Measurements from ENCODE around the gene EPB41L1. TPM values are rescaled to one million over a fixed set of nuclear protein-coding genes. Genes with fewer than 3 reads are reported as not detected.

EPB41L1 gene
- total and polyA plus RNA-seq, 8 donors = 33.8 to 80.1 (median 38.7) TPM

DNA sequence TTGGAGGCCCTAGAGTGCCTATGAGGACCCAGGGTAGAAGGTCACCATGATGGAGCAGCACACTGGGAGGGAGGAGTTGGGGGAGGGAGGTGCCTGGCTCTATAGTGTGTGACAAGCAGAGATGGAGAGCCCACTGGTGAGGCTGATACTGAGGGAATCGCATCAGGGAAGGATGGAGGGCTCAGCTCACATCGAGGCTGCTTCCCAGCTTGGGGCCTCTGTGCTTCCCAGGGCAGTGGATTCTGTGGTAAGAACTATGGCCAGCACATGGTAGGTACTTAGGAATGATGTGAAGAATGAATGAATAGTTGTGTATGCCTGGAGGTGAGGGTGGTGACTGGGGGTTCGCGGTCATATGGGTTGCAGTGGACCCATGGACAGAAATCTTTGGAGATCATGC, 1.3 kb upstream of the EPB41L1 start:
- Histone ChIP-seq H3K27ac (no peak overlapping the region), H3K4me1 (peaks cover 7 to 20% of the 10 kb centered on the region in 2 donors), H3K36me3 (no peaks in the 10 kb centered on the region), H3K9me3 (no peaks in the 10 kb centered on the region), H3K4me3 (no peak overlapping the region), H3K27me3 (peaks cover 0 to 30% of the 10 kb centered on the region in 2 donors)
- TF ChIP-seq, protein P1, sequence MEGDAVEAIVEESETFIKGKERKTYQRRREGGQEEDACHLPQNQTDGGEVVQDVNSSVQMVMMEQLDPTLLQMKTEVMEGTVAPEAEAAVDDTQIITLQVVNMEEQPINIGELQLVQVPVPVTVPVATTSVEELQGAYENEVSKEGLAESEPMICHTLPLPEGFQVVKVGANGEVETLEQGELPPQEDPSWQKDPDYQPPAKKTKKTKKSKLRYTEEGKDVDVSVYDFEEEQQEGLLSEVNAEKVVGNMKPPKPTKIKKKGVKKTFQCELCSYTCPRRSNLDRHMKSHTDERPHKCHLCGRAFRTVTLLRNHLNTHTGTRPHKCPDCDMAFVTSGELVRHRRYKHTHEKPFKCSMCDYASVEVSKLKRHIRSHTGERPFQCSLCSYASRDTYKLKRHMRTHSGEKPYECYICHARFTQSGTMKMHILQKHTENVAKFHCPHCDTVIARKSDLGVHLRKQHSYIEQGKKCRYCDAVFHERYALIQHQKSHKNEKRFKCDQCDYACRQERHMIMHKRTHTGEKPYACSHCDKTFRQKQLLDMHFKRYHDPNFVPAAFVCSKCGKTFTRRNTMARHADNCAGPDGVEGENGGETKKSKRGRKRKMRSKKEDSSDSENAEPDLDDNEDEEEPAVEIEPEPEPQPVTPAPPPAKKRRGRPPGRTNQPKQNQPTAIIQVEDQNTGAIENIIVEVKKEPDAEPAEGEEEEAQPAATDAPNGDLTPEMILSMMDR (IDR thresholded peaks at IDR 0.05) = no peak
- DNase-seq = peak in 1 of 4 donors; percentile 8
- ATAC-seq = no peak
- intact Hi-C loops (cut with DNase I) = no loop called here

DNA sequence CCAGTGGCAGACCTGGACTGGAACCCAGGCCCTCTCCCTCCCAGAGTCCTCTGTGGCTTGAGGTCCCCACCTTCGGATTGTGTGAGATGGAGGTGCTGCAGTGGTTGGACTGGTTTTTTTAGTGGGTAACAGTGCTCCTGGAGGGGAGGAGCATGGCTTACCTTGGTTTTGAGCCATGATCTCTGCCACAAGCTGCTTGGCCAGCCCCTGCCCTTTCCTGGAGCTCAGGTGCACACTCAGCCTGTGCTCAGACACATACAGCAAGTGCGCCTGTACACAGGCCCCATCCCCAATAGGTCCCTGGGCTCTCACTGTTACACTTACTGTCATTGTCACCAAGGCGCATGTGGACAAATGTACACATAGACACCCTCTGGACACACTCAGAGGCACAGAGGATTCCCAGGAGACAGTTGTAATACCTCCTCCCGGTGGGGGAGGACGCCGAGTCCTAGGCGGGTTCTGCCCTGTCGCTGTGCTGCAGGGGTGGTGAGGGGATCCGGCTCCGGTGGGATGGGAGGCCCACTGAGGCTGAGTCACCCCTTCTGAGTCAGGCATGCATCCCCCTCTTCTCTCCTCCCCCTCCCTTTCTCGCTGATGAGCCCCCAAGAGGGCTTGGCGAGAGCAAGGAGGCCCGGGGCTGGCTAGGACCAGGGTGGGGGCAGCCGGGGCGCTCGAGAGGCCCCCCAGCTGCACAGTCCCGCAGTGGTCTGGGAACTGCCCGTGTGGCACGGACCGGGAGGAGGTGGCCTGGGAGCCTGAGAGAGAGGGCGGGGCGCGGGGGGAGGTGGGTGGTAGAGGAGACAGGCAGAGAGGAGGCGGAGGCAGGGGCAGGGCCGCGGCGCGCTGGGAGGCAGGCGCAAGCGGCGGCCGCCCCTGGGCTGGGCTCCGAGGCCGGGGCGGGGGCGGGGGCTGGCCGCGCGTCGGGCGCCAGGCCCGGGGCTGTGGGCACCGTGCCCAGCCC, 522 bp upstream of the EPB41L1 start:
- H3K9me3 ChIP-seq = no peaks in the 10 kb centered on the region
- intact Hi-C loops (cut with DNase I) = no loop called here
- peak; percentile 68 to 94 (median 88) for DNase-seq

DNA sequence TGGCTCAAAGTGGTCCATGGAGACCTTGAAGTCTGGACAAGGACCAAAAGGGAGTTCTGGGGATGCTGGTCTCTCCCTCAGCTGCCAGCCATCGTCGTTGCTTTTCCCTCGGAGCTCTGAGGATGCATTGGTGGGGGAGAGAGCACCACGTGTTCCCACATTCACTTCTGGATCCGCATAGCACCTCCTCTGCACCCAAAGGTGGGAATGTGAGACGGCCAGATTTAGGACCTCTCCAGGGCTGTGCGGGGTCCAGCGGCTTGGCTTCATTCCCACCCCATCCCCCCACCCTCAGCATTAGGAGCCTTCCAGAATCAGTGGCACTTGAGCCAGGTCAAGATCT, 1.1 kb downstream of the EPB41L1 start:
- DNase-seq (no peak), ATAC-seq (no peak)
- no peak overlapping the region for H3K27ac ChIP-seq
- peak overlapping the region in 1 of 2 donors; percentile 57 for H3K4me3 ChIP-seq
- TF ChIP-seq, protein P1 (IDR thresholded peaks at IDR 0.05) = no peak
- no peaks in the 10 kb centered on the region for H3K9me3 ChIP-seq
- intact Hi-C loops (cut with DNase I) = no loop called here
- peaks cover 0 to 30% of the 10 kb centered on the region in 2 donors for H3K27me3 ChIP-seq
- H3K4me1 ChIP-seq = peaks cover 7 to 20% of the 10 kb centered on the region in 2 donors
- no peaks in the 10 kb centered on the region for H3K36me3 ChIP-seq

More for the DNA sequence above, 522 bp upstream of the EPB41L1 start:
- ATAC-seq = peak; percentile 95
- H3K36me3 ChIP-seq = no peaks in the 10 kb centered on the region
- TF ChIP-seq, protein P1 (IDR thresholded peaks at IDR 0.05) = no peak
- peak overlapping the region; percentile 41 to 44 for H3K4me3 ChIP-seq
- H3K4me1 ChIP-seq = peaks cover 7 to 20% of the 10 kb centered on the region in 2 donors
- H3K27me3 ChIP-seq = peaks cover 0 to 30% of the 10 kb centered on the region in 2 donors
- peak overlapping the region in 1 of 2 donors; percentile 62 for H3K27ac ChIP-seq

DNA sequence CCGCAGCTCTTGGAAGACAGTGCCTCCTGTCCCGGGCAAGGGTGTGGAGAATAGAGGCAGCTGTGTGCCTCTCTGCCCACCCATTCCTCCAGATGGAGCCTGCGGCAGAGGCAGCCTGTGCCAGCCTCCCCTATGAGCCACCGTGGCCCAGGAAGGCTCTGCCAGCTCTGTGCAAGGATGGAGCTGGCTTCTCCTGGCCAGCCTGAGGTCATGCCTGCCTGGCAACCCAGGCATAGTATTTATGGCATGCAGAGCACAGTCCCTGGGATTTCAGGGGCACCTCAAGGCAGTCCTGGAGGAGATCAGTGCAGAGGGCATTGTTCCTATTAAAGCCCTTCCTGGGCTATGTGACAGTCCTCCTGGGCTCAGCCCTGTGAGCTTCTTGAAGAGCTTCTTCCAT, 1.5 kb downstream of the EPB41L1 start:
- H3K4me3 ChIP-seq = no peak overlapping the region
- peaks cover 0 to 30% of the 10 kb centered on the region in 2 donors for H3K27me3 ChIP-seq
- ATAC-seq (no peak), DNase-seq (peak in 1 of 4 donors; percentile 41)
- TF ChIP-seq, protein P1 (IDR thresholded peaks at IDR 0.05) = no peak
- no peaks in the 10 kb centered on the region for H3K36me3 ChIP-seq
- H3K4me1 ChIP-seq = peaks cover 7 to 20% of the 10 kb centered on the region in 2 donors
- H3K9me3 ChIP-seq = no peaks in the 10 kb centered on the region
- intact Hi-C loops (cut with DNase I) = no loop called here
- no peak overlapping the region for H3K27ac ChIP-seq

DNA sequence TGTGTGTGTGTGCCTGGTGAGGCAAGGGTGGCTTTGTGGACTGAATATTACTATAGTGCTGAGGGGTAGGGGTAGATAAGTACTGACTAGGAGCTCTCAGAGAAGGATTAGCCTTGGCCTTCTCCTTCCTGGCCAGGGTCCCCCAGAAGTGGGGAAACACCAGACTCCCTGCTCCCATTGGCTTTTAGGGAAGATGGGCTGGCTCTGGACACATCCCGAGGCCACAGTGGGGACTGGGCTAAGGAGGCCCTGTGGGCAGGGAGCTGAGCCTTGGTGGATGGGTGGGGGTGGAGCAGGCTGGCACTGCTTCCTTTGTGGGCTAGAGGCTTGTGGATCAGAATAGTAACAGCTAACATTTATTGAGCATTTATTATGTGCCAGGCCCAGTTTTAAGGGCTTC, 3.1 kb downstream of the EPB41L1 start:
- TF ChIP-seq, protein P1 (IDR thresholded peaks at IDR 0.05) = no peak
- intact Hi-C loops (cut with DNase I) = no loop called here

More for the DNA sequence above, 3.1 kb downstream of the EPB41L1 start:
- Histone ChIP-seq H3K27ac (no peak overlapping the region), H3K36me3 (no peaks in the 10 kb centered on the region), H3K27me3 (peaks cover 0 to 30% of the 10 kb centered on the region in 2 donors), H3K4me1 (peaks cover 7 to 20% of the 10 kb centered on the region in 2 donors), H3K4me3 (no peak overlapping the region), H3K9me3 (no peaks in the 10 kb centered on the region)
- peak in 1 of 4 donors; percentile 20 for DNase-seq
- ATAC-seq = no peak
